Measurements from ENCODE around the gene NHEJ1. TPM values are rescaled to one million over a fixed set of nuclear protein-coding genes. Genes with fewer than 3 reads are reported as not detected.

The NHEJ1 gene
- total and polyA plus RNA-seq, 2 of the 13 experiments (the other 11 are each of a cell fraction or from before 2014, with no cell fraction given): 30.0 to 30.7 TPM

GRCh38 chr2:219177552-219178376 lies 17.1 kb upstream of the NHEJ1 start, which contains the start of gene RETREG2 (continued):
- TF ChIP-seq, protein P1, sequence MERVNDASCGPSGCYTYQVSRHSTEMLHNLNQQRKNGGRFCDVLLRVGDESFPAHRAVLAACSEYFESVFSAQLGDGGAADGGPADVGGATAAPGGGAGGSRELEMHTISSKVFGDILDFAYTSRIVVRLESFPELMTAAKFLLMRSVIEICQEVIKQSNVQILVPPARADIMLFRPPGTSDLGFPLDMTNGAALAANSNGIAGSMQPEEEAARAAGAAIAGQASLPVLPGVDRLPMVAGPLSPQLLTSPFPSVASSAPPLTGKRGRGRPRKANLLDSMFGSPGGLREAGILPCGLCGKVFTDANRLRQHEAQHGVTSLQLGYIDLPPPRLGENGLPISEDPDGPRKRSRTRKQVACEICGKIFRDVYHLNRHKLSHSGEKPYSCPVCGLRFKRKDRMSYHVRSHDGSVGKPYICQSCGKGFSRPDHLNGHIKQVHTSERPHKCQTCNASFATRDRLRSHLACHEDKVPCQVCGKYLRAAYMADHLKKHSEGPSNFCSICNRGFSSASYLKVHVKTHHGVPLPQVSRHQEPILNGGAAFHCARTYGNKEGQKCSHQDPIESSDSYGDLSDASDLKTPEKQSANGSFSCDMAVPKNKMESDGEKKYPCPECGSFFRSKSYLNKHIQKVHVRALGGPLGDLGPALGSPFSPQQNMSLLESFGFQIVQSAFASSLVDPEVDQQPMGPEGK (CRISPR knock-in tag; IDR thresholded peaks at IDR 0.05): peak; percentile 73
- TF ChIP-seq ZNF879 (CRISPR knock-in tag; IDR thresholded peaks at IDR 0.05) (0 out of 2 replicates have a peak, but pooled peaks have one; percentile 24), HOXA5 (CRISPR knock-in tag; IDR thresholded peaks at IDR 0.05) (no peak; the same call in 1 of the 2 replicates), GZF1 (CRISPR knock-in tag; IDR thresholded peaks at IDR 0.05) (no peak; the same call in 1 of the 2 replicates), ZNF552 (CRISPR knock-in tag; IDR thresholded peaks at IDR 0.05; ENCODE audit: borderline replicate concordance) (peak; percentile 89; the same call in 1 of the 2 replicates), POLR2G (IDR thresholded peaks at IDR 0.05; ENCODE audit: low read depth, low read length) (peak; percentile 97), HOXA9 (CRISPR knock-in tag; IDR thresholded peaks at IDR 0.05; ENCODE audit: borderline replicate concordance) (no peak), HNF4G (IDR thresholded peaks at IDR 0.05; ENCODE audit: borderline replicate concordance, low read depth, low read length) (no peak), HNF4G (CRISPR knock-in tag; IDR thresholded peaks at IDR 0.05; ENCODE audit: borderline replicate concordance, low read depth) (no peak), GATAD2A (CRISPR knock-in tag; IDR thresholded peaks at IDR 0.05) (peak; percentile 40), ZFX (CRISPR knock-in tag; IDR thresholded peaks at IDR 0.05; ENCODE audit: low read depth) (peak; percentile 69), CHD4 (IDR thresholded peaks at IDR 0.05; ENCODE audit: borderline replicate concordance, low read length) (no peak), ZNF205 (CRISPR knock-in tag; IDR thresholded peaks at IDR 0.05) (no peak; the same call in 1 of the 2 replicates)
- TF ChIP-seq, protein P2, sequence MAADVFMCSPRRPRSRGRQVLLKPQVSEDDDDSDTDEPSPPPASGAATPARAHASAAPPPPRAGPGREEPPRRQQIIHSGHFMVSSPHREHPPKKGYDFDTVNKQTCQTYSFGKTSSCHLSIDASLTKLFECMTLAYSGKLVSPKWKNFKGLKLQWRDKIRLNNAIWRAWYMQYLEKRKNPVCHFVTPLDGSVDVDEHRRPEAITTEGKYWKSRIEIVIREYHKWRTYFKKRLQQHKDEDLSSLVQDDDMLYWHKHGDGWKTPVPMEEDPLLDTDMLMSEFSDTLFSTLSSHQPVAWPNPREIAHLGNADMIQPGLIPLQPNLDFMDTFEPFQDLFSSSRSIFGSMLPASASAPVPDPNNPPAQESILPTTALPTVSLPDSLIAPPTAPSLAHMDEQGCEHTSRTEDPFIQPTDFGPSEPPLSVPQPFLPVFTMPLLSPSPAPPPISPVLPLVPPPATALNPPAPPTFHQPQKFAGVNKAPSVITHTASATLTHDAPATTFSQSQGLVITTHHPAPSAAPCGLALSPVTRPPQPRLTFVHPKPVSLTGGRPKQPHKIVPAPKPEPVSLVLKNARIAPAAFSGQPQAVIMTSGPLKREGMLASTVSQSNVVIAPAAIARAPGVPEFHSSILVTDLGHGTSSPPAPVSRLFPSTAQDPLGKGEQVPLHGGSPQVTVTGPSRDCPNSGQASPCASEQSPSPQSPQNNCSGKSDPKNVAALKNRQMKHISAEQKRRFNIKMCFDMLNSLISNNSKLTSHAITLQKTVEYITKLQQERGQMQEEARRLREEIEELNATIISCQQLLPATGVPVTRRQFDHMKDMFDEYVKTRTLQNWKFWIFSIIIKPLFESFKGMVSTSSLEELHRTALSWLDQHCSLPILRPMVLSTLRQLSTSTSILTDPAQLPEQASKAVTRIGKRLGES (CRISPR knock-in tag; IDR thresholded peaks at IDR 0.05; ENCODE audit: borderline replicate concordance): no peak
- TF ChIP-seq, protein P3, sequence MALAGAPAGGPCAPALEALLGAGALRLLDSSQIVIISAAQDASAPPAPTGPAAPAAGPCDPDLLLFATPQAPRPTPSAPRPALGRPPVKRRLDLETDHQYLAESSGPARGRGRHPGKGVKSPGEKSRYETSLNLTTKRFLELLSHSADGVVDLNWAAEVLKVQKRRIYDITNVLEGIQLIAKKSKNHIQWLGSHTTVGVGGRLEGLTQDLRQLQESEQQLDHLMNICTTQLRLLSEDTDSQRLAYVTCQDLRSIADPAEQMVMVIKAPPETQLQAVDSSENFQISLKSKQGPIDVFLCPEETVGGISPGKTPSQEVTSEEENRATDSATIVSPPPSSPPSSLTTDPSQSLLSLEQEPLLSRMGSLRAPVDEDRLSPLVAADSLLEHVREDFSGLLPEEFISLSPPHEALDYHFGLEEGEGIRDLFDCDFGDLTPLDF (CRISPR knock-in tag; IDR thresholded peaks at IDR 0.05): peak; percentile 31; the same call in 1 of the 2 replicates
- TF ChIP-seq, protein P4, sequence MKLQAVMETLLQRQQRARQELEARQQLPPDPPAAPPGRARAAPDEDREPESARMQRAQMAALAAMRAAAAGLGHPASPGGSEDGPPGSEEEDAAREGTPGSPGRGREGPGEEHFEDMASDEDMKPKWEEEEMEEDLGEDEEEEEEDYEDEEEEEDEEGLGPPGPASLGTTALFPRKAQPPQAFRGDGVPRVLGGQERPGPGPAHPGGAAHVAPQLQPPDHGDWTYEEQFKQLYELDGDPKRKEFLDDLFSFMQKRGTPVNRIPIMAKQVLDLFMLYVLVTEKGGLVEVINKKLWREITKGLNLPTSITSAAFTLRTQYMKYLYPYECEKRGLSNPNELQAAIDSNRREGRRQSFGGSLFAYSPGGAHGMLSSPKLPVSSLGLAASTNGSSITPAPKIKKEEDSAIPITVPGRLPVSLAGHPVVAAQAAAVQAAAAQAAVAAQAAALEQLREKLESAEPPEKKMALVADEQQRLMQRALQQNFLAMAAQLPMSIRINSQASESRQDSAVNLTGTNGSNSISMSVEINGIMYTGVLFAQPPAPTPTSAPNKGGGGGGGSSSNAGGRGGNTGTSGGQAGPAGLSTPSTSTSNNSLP (IDR thresholded peaks at IDR 0.05; ENCODE audit: low read depth, low read length): no peak
- TF ChIP-seq, protein P5, sequence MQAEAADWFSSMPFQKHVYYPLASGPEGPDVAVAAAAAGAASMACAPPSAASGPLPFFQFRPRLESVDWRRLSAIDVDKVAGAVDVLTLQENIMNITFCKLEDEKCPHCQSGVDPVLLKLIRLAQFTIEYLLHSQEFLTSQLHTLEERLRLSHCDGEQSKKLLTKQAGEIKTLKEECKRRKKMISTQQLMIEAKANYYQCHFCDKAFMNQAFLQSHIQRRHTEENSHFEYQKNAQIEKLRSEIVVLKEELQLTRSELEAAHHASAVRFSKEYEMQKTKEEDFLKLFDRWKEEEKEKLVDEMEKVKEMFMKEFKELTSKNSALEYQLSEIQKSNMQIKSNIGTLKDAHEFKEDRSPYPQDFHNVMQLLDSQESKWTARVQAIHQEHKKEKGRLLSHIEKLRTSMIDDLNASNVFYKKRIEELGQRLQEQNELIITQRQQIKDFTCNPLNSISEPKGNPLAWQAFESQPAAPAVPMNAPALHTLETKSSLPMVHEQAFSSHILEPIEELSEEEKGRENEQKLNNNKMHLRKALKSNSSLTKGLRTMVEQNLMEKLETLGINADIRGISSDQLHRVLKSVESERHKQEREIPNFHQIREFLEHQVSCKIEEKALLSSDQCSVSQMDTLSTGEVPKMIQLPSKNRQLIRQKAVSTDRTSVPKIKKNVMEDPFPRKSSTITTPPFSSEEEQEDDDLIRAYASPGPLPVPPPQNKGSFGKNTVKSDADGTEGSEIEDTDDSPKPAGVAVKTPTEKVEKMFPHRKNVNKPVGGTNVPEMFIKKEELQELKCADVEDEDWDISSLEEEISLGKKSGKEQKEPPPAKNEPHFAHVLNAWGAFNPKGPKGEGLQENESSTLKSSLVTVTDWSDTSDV (CRISPR knock-in tag; IDR thresholded peaks at IDR 0.05): 0 out of 2 replicates have a peak, but pooled peaks have one; percentile 91

All from HepG2 (cell line).